Astrocyte of the spinal cord (primary cell): ENCODE data around the gene MAN1C1.

Experiments used
- DNase-seq: peaks from one replicate; pipeline ENCODE4 v3.0.0; 2011; ENCODE audit warnings: low read depth, low spot score
- H3K4me3 ChIP-seq: 2 replicates; pipeline ENCODE4 v1.5.1; 2011; ENCODE audit warnings: low read depth, mild to moderate bottlenecking, low read length, moderate library complexity
- CTCF ChIP-seq: IDR thresholded peaks from 2 replicates; pipeline ENCODE4 v1.5.1; 2012; ENCODE audit warnings: low read depth, mild to moderate bottlenecking, low read length, inconsistent platforms
- in situ Hi-C: cut with HindIII; loops from 2 replicates; pipeline ENCODE4 v1.10.0; 2017; ENCODE audit warnings: low sequenced_read_pairs

Gene MAN1C1

GRCh38 chr1:25765923-25766589, 149.5 kb downstream of the MAN1C1 start:
- no peak for DNase-seq
- no peak overlapping the region for H3K4me3 ChIP-seq
- no peak for TF ChIP-seq CTCF
- in situ Hi-C loops, result no loop called here

GRCh38 chr1:25766721-25767436, 150.3 kb downstream of the MAN1C1 start:
- TF ChIP-seq CTCF, result no peak
- in situ Hi-C loops, result no loop called here
- DNase-seq, result no peak
- H3K4me3 ChIP-seq, result no peak overlapping the region

GRCh38 chr1:25767437-25767770, 150.8 kb downstream of the MAN1C1 start:
- no peak for TF ChIP-seq CTCF
- no peak for DNase-seq
- H3K4me3 ChIP-seq, result no peak overlapping the region
- in situ Hi-C loops, result no loop called here

- no peak for DNase-seq
- in situ Hi-C loops, result no loop called here
Observed at GRCh38 chr1:25768999-25769398, 152.4 kb downstream of the MAN1C1 start.

GRCh38 chr1:25769625-25770383, 153.2 kb downstream of the MAN1C1 start:
- in situ Hi-C loops, result no loop called here
- no peak overlapping the region for H3K4me3 ChIP-seq
- no peak for DNase-seq
- no peak for TF ChIP-seq CTCF

More at GRCh38 chr1:25768999-25769398, 152.4 kb downstream of the MAN1C1 start:
- TF ChIP-seq CTCF, result no peak
- H3K4me3 ChIP-seq, result no peak overlapping the region

- H3K4me3 ChIP-seq, result no peak overlapping the region
- in situ Hi-C loops, result no loop called here
Observed at GRCh38 chr1:25770541-25771220, 154.1 kb downstream of the MAN1C1 start.

More at GRCh38 chr1:25770541-25771220, 154.1 kb downstream of the MAN1C1 start:
- TF ChIP-seq CTCF, result no peak
- DNase-seq, result no peak
